IMR-90 (cell line): ENCODE measurements around the gene CREG2. TPM values are rescaled to one million over a fixed set of nuclear protein-coding genes. Genes with fewer than 3 reads are reported as not detected.

Source experiments
- ATAC-seq: fragments of 200-7000 bp; cut with Tn5 transposase; 2 replicates; pipeline ENCODE4 v1.9.1; 2020; ENCODE audit warnings: low read depth, mild to moderate bottlenecking, moderate library complexity
- BruUV-seq: library from RNA; stranded (reverse); fragments of 400-500 nt; replicated peaks from 2 replicates; lab custom pipeline; 2021; lab: Mats Ljungman, UMichigan
- CTCF ChIA-PET: fragments of 300-600 bp; formaldehyde crosslinking; extraction: SDS; loops from one replicate; lab custom pipeline; 2021; ENCODE audit warnings: antibody characterized with exemption; lab: Yijun Ruan, JAX
- POLR2A ChIA-PET: fragments of 300-600 bp; sonication (Branson Sonifier 250); formaldehyde crosslinking; loops from one replicate; lab custom pipeline; 2022; ENCODE audit warnings: antibody characterized with exemption; ENCODE audit not compliant: unreplicated experiment; lab: Charles Lee
- DNase-seq: peaks from one replicate; pipeline ENCODE4 v3.0.0; 2013
- H2AFZ ChIP-seq: replicated peaks from 2 replicates; pipeline ENCODE3; 2013; ENCODE audit warnings: low read length, mild to moderate bottlenecking; ENCODE audit not compliant: poor library complexity
- H2AK5ac ChIP-seq: 2 replicates; pipeline ENCODE4 v1.6.1; 2013; ENCODE audit warnings: low read depth, low read length, inconsistent platforms
- H2AK9ac ChIP-seq: replicated peaks from 2 replicates; pipeline ENCODE3; 2013; ENCODE audit warnings: mild to moderate bottlenecking, low read depth, low read length, moderate library complexity; ENCODE audit not compliant: poor library complexity
- H2BK120ac ChIP-seq: 2 replicates; pipeline ENCODE4 v1.6.1; 2013; ENCODE audit warnings: low read depth, low read length, inconsistent platforms
- H2BK15ac ChIP-seq: 3 replicates; pipeline ENCODE4 v1.6.1; 2013; ENCODE audit warnings: low read depth, low read length, inconsistent platforms
- H2BK20ac ChIP-seq: 2 replicates; pipeline ENCODE4 v1.6.1; 2013; ENCODE audit warnings: low read depth, mild to moderate bottlenecking, inconsistent platforms, low read length, moderate library complexity
- H2BK5ac ChIP-seq: 2 replicates; pipeline ENCODE4 v1.6.1; 2013; ENCODE audit warnings: mild to moderate bottlenecking, low read depth, low read length, inconsistent platforms; ENCODE audit not compliant: poor library complexity, severe bottlenecking
- H3K14ac ChIP-seq: replicated peaks from 2 replicates; pipeline ENCODE4 v1.6.1; 2013; ENCODE audit warnings: low read depth, low read length, inconsistent platforms
- H3K18ac ChIP-seq: 2 replicates; pipeline ENCODE4 v1.6.1; 2013; ENCODE audit warnings: low read depth, low read length, control low read depth
- H3K23ac ChIP-seq: 2 replicates; pipeline ENCODE4 v1.6.1; 2013; ENCODE audit warnings: low read depth, low read length, inconsistent platforms
- H3K27ac ChIP-seq: 2 replicates; pipeline ENCODE4 v1.5.1; 2013; ENCODE audit warnings: mild to moderate bottlenecking, control low read depth, low read length; ENCODE audit not compliant: insufficient read depth
- H3K27me3 ChIP-seq: 2 replicates; pipeline ENCODE4 v1.6.1; 2013; ENCODE audit warnings: low read length; ENCODE audit not compliant: control insufficient read depth, insufficient read depth
- H3K36me3 ChIP-seq: 2 replicates; pipeline ENCODE4 v1.6.1; 2013; ENCODE audit warnings: low read length, mixed read lengths; ENCODE audit not compliant: control insufficient read depth, insufficient read depth
- H3K4ac ChIP-seq: 2 replicates; pipeline ENCODE4 v1.6.1; 2013; ENCODE audit warnings: low read depth, low read length, inconsistent platforms
- H3K4me1 ChIP-seq: 2 replicates; pipeline ENCODE4 v1.6.1; 2013; ENCODE audit warnings: low read length, mixed read lengths; ENCODE audit not compliant: control insufficient read depth, insufficient read depth
- H3K4me2 ChIP-seq: 2 replicates; pipeline ENCODE4 v1.6.1; 2013; ENCODE audit warnings: low read depth, mild to moderate bottlenecking, control low read depth, low read length, moderate library complexity
- H3K4me3 ChIP-seq: 2 replicates; pipeline ENCODE4 v1.5.1; 2013; ENCODE audit warnings: low read depth, mild to moderate bottlenecking, control low read depth, low read length, moderate library complexity; ENCODE audit not compliant: insufficient read depth
- H3K56ac ChIP-seq: 2 replicates; pipeline ENCODE4 v1.6.1; 2013; ENCODE audit warnings: low read length, inconsistent platforms; ENCODE audit not compliant: insufficient read depth; ENCODE audit errors: extremely low read depth
- H3K79me1 ChIP-seq, 2 experiments: 2 replicates each; pipeline ENCODE4 v1.6.1; 2013; ENCODE audit warnings: low read length in 2 of 2, inconsistent platforms in 1 of 2, low read depth in 1 of 2
- H3K9ac ChIP-seq: 2 replicates; pipeline ENCODE4 v1.6.1; 2013; ENCODE audit warnings: low read depth, low read length, control low read depth
- H3K9me1 ChIP-seq: 2 replicates; pipeline ENCODE4 v1.6.1; 2013; ENCODE audit warnings: low read length, inconsistent platforms; ENCODE audit not compliant: insufficient read depth
- H3K9me3 ChIP-seq: 2 replicates; pipeline ENCODE4 v1.6.1; 2013; ENCODE audit warnings: low read length; ENCODE audit not compliant: control insufficient read depth, insufficient read depth
- H4K20me1 ChIP-seq: 2 replicates; pipeline ENCODE4 v1.6.1; 2013; ENCODE audit warnings: low read length, inconsistent platforms; ENCODE audit not compliant: insufficient read depth
- H4K5ac ChIP-seq: 2 replicates; pipeline ENCODE4 v1.6.1; 2013; ENCODE audit warnings: mild to moderate bottlenecking, low read depth, low read length, control low read depth
- H4K8ac ChIP-seq, 2 experiments: 2 replicates each; pipeline ENCODE4 v1.6.1; 2013; ENCODE audit warnings: low read depth in 2 of 2, low read length in 2 of 2, control low read depth in 1 of 2, inconsistent platforms in 1 of 2
- H4K91ac ChIP-seq: 2 replicates; pipeline ENCODE4 v1.6.1; 2013; ENCODE audit warnings: low read depth, low read length, inconsistent platforms; ENCODE audit not compliant: insufficient read depth
- BHLHE40 ChIP-seq: fragments of 150-350 bp; IDR thresholded peaks from 2 replicates; pipeline ENCODE4 v1.6.1; 2016; ENCODE audit warnings: mild to moderate bottlenecking, low read depth, low read length
- CEBPB ChIP-seq: IDR thresholded peaks from 2 replicates; pipeline ENCODE4 v1.6.1; 2012; ENCODE audit warnings: low read depth, low read length, improper control_type of control experiment
- CHD1 ChIP-seq: IDR thresholded peaks from 2 replicates; pipeline ENCODE4 v1.6.1; 2012; ENCODE audit warnings: low read depth, low read length, improper control_type of control experiment
- CTCF ChIP-seq: conservative IDR thresholded peaks from 2 replicates; pipeline ENCODE4 v1.5.1; 2012; ENCODE audit warnings: mild to moderate bottlenecking, low read depth, low read length, improper control_type of control experiment
- ELK1 ChIP-seq: fragments of 150-350 bp; IDR thresholded peaks from 2 replicates; pipeline ENCODE4 v1.6.1; 2016; ENCODE audit warnings: low read depth, mild to moderate bottlenecking, low read length, moderate library complexity, borderline replicate concordance
- FOS ChIP-seq: fragments of 150-350 bp; IDR thresholded peaks from 2 replicates; pipeline ENCODE4 v1.6.1; 2016; ENCODE audit warnings: low read depth, low read length
- MAFK ChIP-seq: IDR thresholded peaks from 2 replicates; pipeline ENCODE4 v1.6.1; 2012; ENCODE audit warnings: low read depth, low read length, improper control_type of control experiment
- MAZ ChIP-seq: IDR thresholded peaks from 2 replicates; pipeline ENCODE4 v1.6.1; 2012; ENCODE audit warnings: low read depth, mild to moderate bottlenecking, low read length, improper control_type of control experiment, moderate library complexity, borderline replicate concordance
- MXI1 ChIP-seq: IDR thresholded peaks from 2 replicates; pipeline ENCODE4 v1.6.1; 2012; ENCODE audit warnings: low read depth, mild to moderate bottlenecking, low read length, moderate library complexity, borderline replicate concordance
- NFE2L2 ChIP-seq: fragments of 150-350 bp; IDR thresholded peaks from 2 replicates; pipeline ENCODE4 v1.6.1; 2016; ENCODE audit warnings: low read depth, mild to moderate bottlenecking, low read length
- POLR2A ChIP-seq: IDR thresholded peaks from 2 replicates; pipeline ENCODE4 v1.6.1; 2012; ENCODE audit warnings: mild to moderate bottlenecking, low read depth, low read length
- RAD21 ChIP-seq: IDR thresholded peaks from 2 replicates; pipeline ENCODE4 v1.6.1; 2012; ENCODE audit warnings: low read length, improper control_type of control experiment
- RCOR1 ChIP-seq: IDR thresholded peaks from 2 replicates; pipeline ENCODE4 v1.6.1; 2012; ENCODE audit warnings: mild to moderate bottlenecking, low read length, improper control_type of control experiment; ENCODE audit not compliant: insufficient replicate concordance
- RFX5 ChIP-seq: IDR thresholded peaks from 2 replicates; pipeline ENCODE4 v1.8.0; 2012; ENCODE audit warnings: low read depth, mild to moderate bottlenecking, low read length, moderate library complexity
- SMC3 ChIP-seq: fragments of 150-350 bp; IDR thresholded peaks from 2 replicates; pipeline ENCODE4 v1.6.1; 2016; ENCODE audit warnings: low read depth, mild to moderate bottlenecking, antibody characterized with exemption, low read length, moderate library complexity
- USF2 ChIP-seq: fragments of 150-350 bp; IDR thresholded peaks from 2 replicates; pipeline ENCODE4 v1.6.1; 2017; ENCODE audit warnings: mild to moderate bottlenecking, antibody characterized with exemption, low read length, low read depth
- WGBS, 2 experiments: methylation state at CpG; one replicate each; pipeline versions ENCODE4 v1.1.5 to v1.1.7; 2013; ENCODE audit warnings: missing lambda C conversion rate in 2 of 2; ENCODE audit not compliant: insufficient read length in 1 of 2; ENCODE audit errors: extremely low coverage in 2 of 2; 5-methylcytosine and 5-hydroxymethylcytosine counted together
- dilution Hi-C: fragments of 300-500 bp; cut with HindIII; formaldehyde crosslinking; loops from one replicate; pipeline ENCODE4 v1.14.3; 2018; ENCODE audit warnings: low sequenced_read_pairs; ENCODE audit not compliant: unreplicated experiment
- in situ Hi-C: fragments of 300-500 bp; cut with MboI; formaldehyde crosslinking; loops from 3 replicates; pipeline ENCODE4 v1.14.3; 2019; ENCODE audit warnings: low sequenced_read_pairs, inconsistent platforms, mixed read lengths
- intact Hi-C: fragments of 100-400 bp; cut with micrococcal nuclease; formaldehyde crosslinking; loops from 2 replicates; pipeline ENCODE4 v1.10.0; 2022
- polyA plus RNA-seq, 3 experiments: library from polyadenylated mRNA; depleted of rRNA; stranded (reverse); fragments of >200 nt; gene quantifications; 2 replicates each; pipeline ENCODE4 v1.2.3, GENCODE V29; 2012; ENCODE audit warnings: low replicate concordance in 1 of 3
- total RNA-seq: library from RNA; depleted of rRNA; stranded (reverse); fragments of >200 nt; gene quantifications from 2 replicates; pipeline ENCODE4 v1.2.3, GENCODE V29; 2012

The CREG2 gene
- total and polyA plus RNA-seq, 2 of the 4 experiments (the other 2 are of a cell fraction), result 0.17 TPM; not detected in 1

- Histone ChIP-seq H3K4me2 (no peak overlapping the region), H3K4ac (no peak overlapping the region), H3K27ac (no peak overlapping the region), H3K36me3 (no peaks in the 10 kb centered on the region), H3K79me1 (no peaks in the 10 kb centered on the region), H2AK9ac (no peak overlapping the region), H2BK15ac (no peak overlapping the region), H4K20me1 (no peaks in the 10 kb centered on the region), H3K18ac (no peak overlapping the region), H2AK5ac (no peak overlapping the region), H3K4me1 (no peaks in the 10 kb centered on the region), H2AFZ (no peak overlapping the region), H3K14ac (no peak overlapping the region), H3K23ac (no peak overlapping the region), H3K9ac (no peak overlapping the region), H2BK120ac (no peak overlapping the region), H3K27me3 (no peaks in the 10 kb centered on the region; the same call in 1 of the 2 replicates), H3K56ac (no peak overlapping the region), H4K5ac (no peak overlapping the region), H3K9me3 (no peaks in the 10 kb centered on the region), H4K8ac (no peak overlapping the region), H4K91ac (no peak overlapping the region), H3K4me3 (no peak overlapping the region), H2BK5ac (no peak overlapping the region), H3K9me1 (no peaks in the 10 kb centered on the region), H2BK20ac (no peak overlapping the region)
- ChIA-PET POLR2A (no interaction called here), CTCF (no interaction called here)
- intact Hi-C loops, result no loop called here
- dilution Hi-C loops, result no loop called here
- no peak for DNase-seq
- 88% methylated on average over 4 of the region's 7 CpGs; no CpG with 5 or more reads in 1 of the 2 experiments for WGBS, 2 experiments
- no TSS peak for BruUV-seq
- no peak for TF ChIP-seq POLR2A
- TF ChIP-seq MXI1, result no peak
- TF ChIP-seq FOS, result no peak
- no peak for TF ChIP-seq CHD1
- TF ChIP-seq CEBPB, result no peak
- TF ChIP-seq NFE2L2, result no peak
- TF ChIP-seq MAFK, result no peak
- no peak for TF ChIP-seq SMC3
- no peak for TF ChIP-seq MAZ
- TF ChIP-seq BHLHE40, result no peak
- TF ChIP-seq ELK1, result no peak
- no peak for TF ChIP-seq RFX5
- no peak for TF ChIP-seq RCOR1
- TF ChIP-seq USF2, result no peak
- no peak for TF ChIP-seq CTCF
- TF ChIP-seq RAD21, result no peak
- no peak for ATAC-seq
- in situ Hi-C loops, result no loop called here
Observed at GRCh38 chr2:101351207-101351606, 36.1 kb downstream of the CREG2 start.
